GOT3 (cell line): Measurements from ENCODE around the gene PRAMEF9.
"Not testable (repeated sequence)": the region's sequence is repeated elsewhere in the genome, so short reads cannot be mapped to it uniquely, and the experiment has no call there.

Experiments
- DNase-seq: peaks from one replicate; lab custom pipeline; 2025; ENCODE audit warnings: mixed read lengths; lab: John Stamatoyannopoulos, UW

The PRAMEF9 gene

GRCh38 chr1:13171548-13171947, at the start of gene PRAMEF9:
Gene PRAMEF9, plus strand, starts transcription at chr1:13171848. Its CDS starts 3,433 bp downstream, at chr1:13175281.
- DNase-seq: not testable (repeated sequence)

GRCh38 chr1:13155909-13156308, 15.7 kb upstream of the PRAMEF9 start, which contains the start of gene PRAMEF26:
Gene PRAMEF26, minus strand, starts transcription at chr1:13156009. Its CDS starts 2,914 bp downstream, at chr1:13153095.
- DNase-seq: not testable (repeated sequence)

GRCh38 chr1:13165531-13165930, 6.1 kb upstream of the PRAMEF9 start, which contains the start of gene HNRNPCL4:
Gene HNRNPCL4, minus strand, starts transcription at chr1:13165631. Its CDS starts 164 bp downstream, at chr1:13165467.
- DNase-seq: not testable (repeated sequence)

GRCh38 chr1:13201309-13201708, 29.7 kb downstream of the PRAMEF9 start, which contains the start of gene PRAMEF13:
Gene PRAMEF13, minus strand, starts transcription at chr1:13201409. Its CDS starts 1,820 bp downstream, at chr1:13199589.
- DNase-seq: not testable (repeated sequence)

- not testable (repeated sequence) for DNase-seq
These were observed 37.1 kb downstream of the PRAMEF9 start for GRCh38 chr1:13208712-13209111.

GRCh38 chr1:13216619-13217018, 45.0 kb downstream of the PRAMEF9 start:
- not testable (repeated sequence) for DNase-seq

GRCh38 chr1:13219203-13219602, 47.6 kb downstream of the PRAMEF9 start:
- DNase-seq: not testable (repeated sequence)

GRCh38 chr1:13222788-13223187, 51.1 kb downstream of the PRAMEF9 start:
- DNase-seq: not testable (repeated sequence)

- DNase-seq: no peak
These were observed 52.9 kb downstream of the PRAMEF9 start for GRCh38 chr1:13224480-13225060.

- DNase-seq: not testable (repeated sequence)
These were observed 54.1 kb downstream of the PRAMEF9 start, which contains the start of gene PRAMEF18 for GRCh38 chr1:13225675-13226204. Gene PRAMEF18, minus strand, starts transcription at chr1:13226154. Its CDS starts 48 bp downstream, at chr1:13226106.

- not testable (repeated sequence) for DNase-seq
These were observed 55.8 kb downstream of the PRAMEF9 start for GRCh38 chr1:13227271-13228055.

- DNase-seq: no peak
These were observed 56.7 kb downstream of the PRAMEF9 start for GRCh38 chr1:13228343-13228781.
